GM21723 (cell line): Measurements from ENCODE around the gene RGP1.

Experiments used
- ATAC-seq: cut with Tn5 transposase; IDR thresholded peaks from one replicate; pipeline ENCODE4 v1.9.1; 2021; ENCODE audit warnings: mild to moderate bottlenecking, moderate library complexity; ENCODE audit not compliant: unreplicated experiment

The RGP1 gene

DNA sequence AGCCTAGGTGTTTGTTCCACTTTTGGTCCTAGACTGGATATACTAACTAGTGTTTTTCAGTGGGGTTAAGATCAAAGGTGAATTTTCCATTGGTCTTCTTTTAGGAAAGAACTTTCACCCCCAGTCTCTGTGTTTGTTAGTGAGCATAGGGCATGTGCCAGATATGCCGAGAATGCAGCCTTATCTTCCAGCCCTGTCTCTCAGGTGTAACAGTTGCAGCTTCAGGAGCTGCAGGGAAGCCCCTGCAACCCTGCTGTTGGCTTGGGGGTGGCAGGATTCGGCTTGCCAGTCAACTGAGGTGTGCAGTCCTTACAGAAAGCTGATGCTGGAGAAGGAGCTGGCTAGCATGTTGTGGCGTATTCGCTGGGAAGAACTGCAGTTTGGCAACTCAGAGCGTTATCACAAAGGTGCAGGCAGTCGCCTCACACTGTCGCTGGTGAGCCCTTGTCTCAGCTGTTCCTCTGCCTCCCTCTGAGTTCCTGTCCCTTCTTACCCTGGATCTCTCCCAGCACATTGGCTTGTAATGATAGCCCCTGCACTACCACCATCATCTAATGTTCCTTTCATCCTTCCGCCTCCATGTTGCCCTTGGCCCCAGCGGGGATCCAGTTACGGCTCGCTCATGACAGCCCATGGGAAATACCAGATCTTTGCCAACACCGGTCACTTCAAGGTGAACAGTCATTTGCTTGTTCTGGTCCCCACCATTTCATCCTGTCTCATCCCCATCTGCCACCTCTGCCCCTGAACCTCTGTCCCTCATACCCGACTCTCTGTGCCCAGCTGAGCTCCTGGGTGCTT lies 52.4 kb downstream of the RGP1 start:
- ATAC-seq: no peak

DNA sequence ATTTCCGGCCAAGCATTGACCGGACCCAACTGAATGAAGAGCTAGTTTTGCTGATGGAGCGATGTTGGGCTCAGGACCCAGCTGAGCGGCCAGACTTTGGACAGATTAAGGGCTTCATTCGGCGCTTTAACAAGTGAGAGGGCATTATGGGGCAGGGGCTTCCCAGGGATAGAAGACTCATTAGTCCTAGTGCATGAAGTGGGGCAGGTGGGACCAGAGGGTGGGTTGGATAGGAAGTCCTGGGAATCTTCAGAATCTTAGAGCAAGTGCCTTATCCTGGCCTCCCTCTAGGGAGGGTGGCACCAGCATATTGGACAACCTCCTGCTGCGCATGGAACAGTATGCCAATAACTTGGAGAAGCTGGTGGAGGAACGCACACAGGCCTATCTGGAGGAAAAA lies 57.0 kb downstream of the RGP1 start:
- ATAC-seq: no peak
